ENCODE data around the gene DGKB.

DNA sequence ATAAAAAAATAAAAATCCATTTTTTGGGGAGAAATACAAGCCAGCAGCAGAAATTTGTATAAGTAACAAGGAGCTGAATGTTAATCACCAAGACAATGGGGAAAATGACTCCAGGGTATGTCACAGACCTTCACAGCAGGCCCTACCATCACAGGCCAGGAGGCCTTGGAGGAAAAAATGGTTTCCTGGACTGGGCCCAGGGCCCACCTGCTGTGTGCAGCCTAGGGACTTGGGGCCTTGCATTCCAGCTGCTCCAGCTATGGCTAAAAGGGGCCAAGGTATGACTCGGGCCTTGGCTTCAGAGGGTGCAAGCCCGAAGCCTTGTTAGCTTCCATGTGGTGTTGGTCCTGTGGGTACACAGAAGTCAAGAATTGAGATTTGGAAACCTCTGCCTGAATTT is 126.3 kb downstream of the DGKB start:
- TF ChIP-seq CTCF (IDR thresholded peaks at IDR 0.05) (no peak), EZH2phosphoT487 (IDR thresholded peaks at IDR 0.05) (no peak)
